HEK293 (cell line): ENCODE data around the gene C1QL4.

Experiments
- CTCF ChIA-PET: fragments of 350-600 bp; formaldehyde crosslinking; extraction: SDS; loops from one replicate; lab custom pipeline; 2021; ENCODE audit warnings: antibody characterized with exemption; lab: Yijun Ruan, JAX
- POLR2A ChIA-PET: fragments of 300-600 bp; formaldehyde crosslinking; extraction: SDS; loops from one replicate; lab custom pipeline; 2020; ENCODE audit warnings: antibody characterized with exemption, inconsistent platforms; lab: Yijun Ruan, JAX
- H3K27ac ChIP-seq: fragments of 200-500 bp; sonication (Bioruptor generic); 2 replicates; pipeline ENCODE4 v1.5.1; 2014; ENCODE audit warnings: low read depth, low read length, control low read depth, inconsistent platforms; ENCODE audit errors: extremely low read depth
- H3K36me3 ChIP-seq, 2 experiments: fragments of 200-500 bp in 1 of 2; sonication (Bioruptor generic) in 1 of 2; 1 replicate in 1 of 2; 2 replicates in 1 of 2; pipeline ENCODE4 v1.5.1; 2014 to 2017; ENCODE audit warnings: inconsistent platforms in 2 of 2, low read length in 2 of 2; ENCODE audit not compliant: control insufficient read depth in 2 of 2, insufficient read depth in 1 of 2
- H3K4me1 ChIP-seq: fragments of 200-500 bp; sonication (Bioruptor generic); 2 replicates; pipeline ENCODE4 v1.5.1; 2014; ENCODE audit warnings: mild to moderate bottlenecking, low read length, inconsistent platforms; ENCODE audit not compliant: control insufficient read depth, insufficient read depth
- H3K4me3 ChIP-seq: 2 replicates; pipeline ENCODE4 v1.5.1; 2011; ENCODE audit warnings: low read depth, mild to moderate bottlenecking, control low read depth, low read length, moderate library complexity
- H3K9me3 ChIP-seq: fragments of 200-500 bp; sonication (Bioruptor generic); 2 replicates; pipeline ENCODE4 v1.5.1; 2014; ENCODE audit warnings: low read depth, low read length, inconsistent platforms; ENCODE audit not compliant: control insufficient read depth, insufficient read depth
- IKZF3 ChIP-seq: fragments of 450-650 bp; IDR thresholded peaks from 2 replicates; pipeline ENCODE4 v1.5.0; 2018; ENCODE audit warnings: missing biosample characterization, mild to moderate bottlenecking, missing genetic modification characterization, moderate library complexity
- KLF1 ChIP-seq: fragments of 450-650 bp; formaldehyde crosslinking; IDR thresholded peaks from 2 replicates; pipeline ENCODE4 v1.5.1; 2016; ENCODE audit warnings: missing biosample characterization, missing genetic modification characterization
- OSR2 ChIP-seq: fragments of 450-650 bp; formaldehyde crosslinking; IDR thresholded peaks from 2 replicates; pipeline ENCODE4 v1.5.1; 2016; ENCODE audit warnings: missing biosample characterization, missing genetic modification characterization
- OVOL3 ChIP-seq: fragments of 450-650 bp; formaldehyde crosslinking; IDR thresholded peaks from 2 replicates; pipeline ENCODE4 v1.5.1; 2016; ENCODE audit warnings: missing biosample characterization, missing genetic modification characterization
- SCRT1 ChIP-seq: fragments of 450-650 bp; formaldehyde crosslinking; IDR thresholded peaks from 2 replicates; pipeline ENCODE4 v1.5.1; 2016; ENCODE audit warnings: missing biosample characterization, missing genetic modification characterization, borderline replicate concordance
- SCRT2 ChIP-seq: fragments of 450-650 bp; formaldehyde crosslinking; IDR thresholded peaks from 2 replicates; pipeline ENCODE4 v1.5.1; 2016; ENCODE audit warnings: missing biosample characterization, missing genetic modification characterization
- WT1 ChIP-seq: fragments of 450-650 bp; formaldehyde crosslinking; IDR thresholded peaks from 2 replicates; pipeline ENCODE4 v1.5.1; 2016; ENCODE audit warnings: missing biosample characterization, missing genetic modification characterization
- ZBTB8A ChIP-seq: fragments of 450-650 bp; formaldehyde crosslinking; IDR thresholded peaks from 2 replicates; pipeline ENCODE4 v1.5.1; 2016; ENCODE audit warnings: missing biosample characterization, missing genetic modification characterization
- ZFP41 ChIP-seq: fragments of 450-650 bp; formaldehyde crosslinking; IDR thresholded peaks from 2 replicates; pipeline ENCODE4 v1.5.1; 2016; ENCODE audit warnings: missing biosample characterization, missing genetic modification characterization, borderline replicate concordance
- ZNF10 ChIP-seq: fragments of 450-650 bp; formaldehyde crosslinking; IDR thresholded peaks from 2 replicates; pipeline ENCODE4 v1.5.1; 2017; ENCODE audit warnings: missing biosample characterization, missing genetic modification characterization
- ZNF133 ChIP-seq: fragments of 450-650 bp; formaldehyde crosslinking; IDR thresholded peaks from 2 replicates; pipeline ENCODE4 v1.5.1; 2016; ENCODE audit warnings: missing biosample characterization, missing genetic modification characterization
- ZNF184 ChIP-seq: fragments of 450-650 bp; IDR thresholded peaks from 2 replicates; pipeline ENCODE4 v1.5.1; 2018; ENCODE audit warnings: missing biosample characterization, mild to moderate bottlenecking, missing genetic modification characterization
- ZNF2 ChIP-seq: fragments of 450-650 bp; formaldehyde crosslinking; IDR thresholded peaks from 2 replicates; pipeline ENCODE4 v1.5.1; 2016; ENCODE audit warnings: missing biosample characterization, missing genetic modification characterization
- ZNF214 ChIP-seq: fragments of 450-650 bp; formaldehyde crosslinking; IDR thresholded peaks from 2 replicates; pipeline ENCODE4 v1.5.1; 2017; ENCODE audit warnings: missing biosample characterization, mild to moderate bottlenecking, missing genetic modification characterization, borderline replicate concordance
- ZNF302 ChIP-seq: fragments of 450-650 bp; formaldehyde crosslinking; IDR thresholded peaks from 2 replicates; pipeline ENCODE4 v1.5.1; 2016; ENCODE audit warnings: missing biosample characterization, missing genetic modification characterization, low read depth
- ZNF366 ChIP-seq: fragments of 450-650 bp; formaldehyde crosslinking; conservative IDR thresholded peaks from 2 replicates; pipeline ENCODE4 v1.5.1; 2016; ENCODE audit warnings: missing biosample characterization, missing genetic modification characterization
- ZNF423 ChIP-seq: fragments of 450-650 bp; formaldehyde crosslinking; IDR thresholded peaks from 2 replicates; pipeline ENCODE4 v1.5.1; 2016; ENCODE audit warnings: missing biosample characterization, missing genetic modification characterization
- ZNF596 ChIP-seq: fragments of 450-650 bp; IDR thresholded peaks from 2 replicates; pipeline ENCODE4 v1.5.0; 2018; ENCODE audit warnings: missing biosample characterization, mild to moderate bottlenecking, missing genetic modification characterization, moderate library complexity
- ZNF623 ChIP-seq: fragments of 450-650 bp; formaldehyde crosslinking; IDR thresholded peaks from 2 replicates; pipeline ENCODE4 v1.5.1; 2016; ENCODE audit warnings: missing biosample characterization, missing genetic modification characterization
- ZNF701 ChIP-seq: fragments of 450-650 bp; formaldehyde crosslinking; IDR thresholded peaks from 2 replicates; pipeline ENCODE4 v1.5.1; 2016; ENCODE audit warnings: missing biosample characterization, missing genetic modification characterization
- ZNF843 ChIP-seq: fragments of 450-650 bp; formaldehyde crosslinking; IDR thresholded peaks from 2 replicates; pipeline ENCODE4 v1.5.1; 2016; ENCODE audit warnings: missing biosample characterization, missing genetic modification characterization
- TF ChIP-seq, protein P1 (sequence below): fragments of 450-650 bp; formaldehyde crosslinking; IDR thresholded peaks from 2 replicates; pipeline ENCODE4 v1.5.1; 2017; ENCODE audit warnings: missing biosample characterization, missing genetic modification characterization
- TF ChIP-seq, protein P2 (sequence below): fragments of 450-650 bp; formaldehyde crosslinking; IDR thresholded peaks from 2 replicates; pipeline ENCODE4 v1.5.1; 2016; ENCODE audit warnings: missing biosample characterization, missing genetic modification characterization
- TF ChIP-seq, protein P3 (sequence below): sonication (generic); formaldehyde crosslinking; IDR thresholded peaks from 2 replicates; pipeline ENCODE4 v1.8.1; 2022; ENCODE audit warnings: mild to moderate bottlenecking, moderate library complexity, missing genetic modification reagents
- TF ChIP-seq, protein P4 (sequence below): fragments of 450-650 bp; formaldehyde crosslinking; IDR thresholded peaks from 2 replicates; pipeline ENCODE4 v1.5.1; 2016; ENCODE audit warnings: missing biosample characterization, missing genetic modification characterization, borderline replicate concordance
- TF ChIP-seq, protein P5 (sequence below): fragments of 450-650 bp; formaldehyde crosslinking; IDR thresholded peaks from 2 replicates; pipeline ENCODE4 v1.5.1; 2016; ENCODE audit warnings: missing biosample characterization, missing genetic modification characterization

Gene C1QL4

DNA sequence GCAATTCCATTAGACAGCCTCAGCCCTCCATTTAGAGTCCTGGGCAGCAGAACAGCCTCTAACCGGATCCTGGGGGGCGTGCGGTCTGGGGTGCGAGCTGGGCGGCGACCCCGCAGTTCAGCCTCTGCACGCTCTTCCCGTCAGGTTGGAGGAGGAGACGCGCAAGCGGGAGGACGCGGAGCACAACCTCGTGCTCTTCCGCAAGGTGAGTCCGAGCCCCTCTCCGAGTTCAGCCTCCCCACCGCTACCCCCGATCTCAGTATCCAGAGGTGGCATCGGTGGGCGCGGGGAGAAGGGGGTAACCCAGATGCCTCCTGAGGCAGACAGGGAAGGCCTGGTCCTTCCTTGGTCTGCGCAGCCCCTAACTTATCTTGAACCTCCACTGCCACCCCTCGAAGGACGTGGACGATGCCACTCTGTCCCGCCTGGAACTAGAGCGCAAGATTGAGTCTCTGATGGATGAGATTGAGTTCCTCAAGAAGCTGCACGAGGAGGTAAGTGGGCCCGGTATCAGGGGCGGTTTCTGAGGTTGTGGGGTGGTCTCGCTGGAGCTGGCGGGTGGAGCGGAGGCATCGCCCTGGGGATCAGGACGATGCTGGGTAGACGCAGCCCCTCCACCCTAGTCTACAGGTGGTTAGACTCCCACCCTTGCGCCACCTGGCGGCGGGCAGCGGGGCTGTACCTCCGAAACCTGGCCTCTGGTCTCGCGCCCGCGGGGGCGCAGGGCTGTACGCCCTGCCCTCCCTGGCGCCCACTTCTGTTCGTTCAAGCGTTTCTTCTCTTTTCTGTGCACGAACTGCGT, 40.8 kb downstream of the C1QL4 start (continued):
- TF ChIP-seq, protein P1, sequence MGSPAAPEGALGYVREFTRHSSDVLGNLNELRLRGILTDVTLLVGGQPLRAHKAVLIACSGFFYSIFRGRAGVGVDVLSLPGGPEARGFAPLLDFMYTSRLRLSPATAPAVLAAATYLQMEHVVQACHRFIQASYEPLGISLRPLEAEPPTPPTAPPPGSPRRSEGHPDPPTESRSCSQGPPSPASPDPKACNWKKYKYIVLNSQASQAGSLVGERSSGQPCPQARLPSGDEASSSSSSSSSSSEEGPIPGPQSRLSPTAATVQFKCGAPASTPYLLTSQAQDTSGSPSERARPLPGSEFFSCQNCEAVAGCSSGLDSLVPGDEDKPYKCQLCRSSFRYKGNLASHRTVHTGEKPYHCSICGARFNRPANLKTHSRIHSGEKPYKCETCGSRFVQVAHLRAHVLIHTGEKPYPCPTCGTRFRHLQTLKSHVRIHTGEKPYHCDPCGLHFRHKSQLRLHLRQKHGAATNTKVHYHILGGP (tag by site-specific recombination), result no peak
- peak; percentile 86 for TF ChIP-seq ZNF2 (tag by site-specific recombination)
- TF ChIP-seq ZNF184 (tag by site-specific recombination), result no peak
- peak; percentile 100 for TF ChIP-seq SCRT2
- TF ChIP-seq ZNF366 (tag by site-specific recombination), result peak; percentile 12; the same call in 1 of the 2 replicates
- TF ChIP-seq OVOL3 (tag by site-specific recombination), result no peak
- no peak for TF ChIP-seq ZNF623 (tag by site-specific recombination)
- no peak for TF ChIP-seq ZFP41 (tag by site-specific recombination)
- TF ChIP-seq ZNF10 (tag by site-specific recombination), result peak; percentile 85
- no peak for TF ChIP-seq ZNF423 (tag by site-specific recombination)
- peak; percentile 98 for TF ChIP-seq ZBTB8A (tag by site-specific recombination)
- TF ChIP-seq ZNF596 (tag by site-specific recombination), result no peak
- TF ChIP-seq, protein P2, sequence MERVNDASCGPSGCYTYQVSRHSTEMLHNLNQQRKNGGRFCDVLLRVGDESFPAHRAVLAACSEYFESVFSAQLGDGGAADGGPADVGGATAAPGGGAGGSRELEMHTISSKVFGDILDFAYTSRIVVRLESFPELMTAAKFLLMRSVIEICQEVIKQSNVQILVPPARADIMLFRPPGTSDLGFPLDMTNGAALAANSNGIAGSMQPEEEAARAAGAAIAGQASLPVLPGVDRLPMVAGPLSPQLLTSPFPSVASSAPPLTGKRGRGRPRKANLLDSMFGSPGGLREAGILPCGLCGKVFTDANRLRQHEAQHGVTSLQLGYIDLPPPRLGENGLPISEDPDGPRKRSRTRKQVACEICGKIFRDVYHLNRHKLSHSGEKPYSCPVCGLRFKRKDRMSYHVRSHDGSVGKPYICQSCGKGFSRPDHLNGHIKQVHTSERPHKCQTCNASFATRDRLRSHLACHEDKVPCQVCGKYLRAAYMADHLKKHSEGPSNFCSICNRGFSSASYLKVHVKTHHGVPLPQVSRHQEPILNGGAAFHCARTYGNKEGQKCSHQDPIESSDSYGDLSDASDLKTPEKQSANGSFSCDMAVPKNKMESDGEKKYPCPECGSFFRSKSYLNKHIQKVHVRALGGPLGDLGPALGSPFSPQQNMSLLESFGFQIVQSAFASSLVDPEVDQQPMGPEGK (tag by site-specific recombination), result peak; percentile 89
- TF ChIP-seq SCRT1 (tag by site-specific recombination), result peak; percentile 100
- peak; percentile 33; the same call in 1 of the 2 replicates for TF ChIP-seq WT1 (tag by site-specific recombination)
- TF ChIP-seq ZNF302, result peak; percentile 30; the same call in 1 of the 2 replicates
- peak; percentile 100 for TF ChIP-seq KLF1 (tag by site-specific recombination)
- 0 out of 2 replicates have a peak, but pooled peaks have one; percentile 9 for TF ChIP-seq ZNF843 (tag by site-specific recombination)

DNA sequence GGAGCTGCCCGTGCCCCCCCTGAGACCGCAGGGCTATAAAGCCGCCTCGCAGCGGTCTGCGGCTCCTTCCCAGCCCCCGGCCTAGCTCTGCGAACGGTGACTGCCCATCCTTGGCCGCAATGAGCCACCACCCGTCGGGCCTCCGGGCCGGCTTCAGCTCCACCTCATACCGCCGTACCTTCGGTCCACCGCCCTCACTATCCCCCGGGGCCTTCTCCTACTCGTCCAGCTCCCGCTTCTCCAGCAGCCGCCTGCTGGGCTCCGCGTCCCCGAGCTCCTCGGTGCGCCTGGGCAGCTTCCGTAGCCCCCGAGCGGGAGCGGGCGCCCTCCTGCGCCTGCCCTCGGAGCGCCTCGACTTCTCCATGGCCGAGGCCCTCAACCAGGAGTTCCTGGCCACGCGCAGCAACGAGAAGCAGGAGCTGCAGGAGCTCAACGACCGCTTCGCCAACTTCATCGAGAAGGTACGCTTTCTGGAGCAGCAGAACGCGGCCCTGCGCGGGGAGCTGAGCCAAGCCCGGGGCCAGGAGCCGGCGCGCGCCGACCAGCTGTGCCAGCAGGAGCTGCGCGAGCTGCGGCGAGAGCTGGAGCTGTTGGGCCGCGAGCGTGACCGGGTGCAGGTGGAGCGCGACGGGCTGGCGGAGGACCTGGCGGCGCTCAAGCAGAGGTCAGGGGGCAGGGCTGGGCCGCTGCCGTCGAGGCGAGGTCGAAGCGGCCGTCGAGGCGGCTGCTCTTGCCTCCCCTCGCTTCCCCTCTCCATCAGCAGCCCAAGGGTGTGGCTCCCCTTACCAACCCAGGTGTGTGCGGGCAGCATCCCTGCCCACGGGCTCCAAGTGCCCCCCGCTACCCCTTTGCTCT, 41.7 kb downstream of the C1QL4 start, which contains the start of gene PRPH:
PRPH (plus strand) TSS at position 66 of the 855 bp plus-strand sequence; CDS start at position 120, 54 bp downstream.
- ChIA-PET POLR2A (interaction anchor here (0.6 to 7.6 kb wide), 5 partner anchors 9 to 71 kb away, joined by 3 to 94 read pairs (median 6); partner anchors contain the start of genes SPATS2 and TROAP), CTCF (interaction anchor here (0.6 to 10.2 kb wide), 26 partner anchors 10 to 286 kb away, joined by 3 to 208 read pairs (median 6); partner anchors contain the start of genes C1QL4, DNAJC22, SPATS2 and TROAP)
- Histone ChIP-seq H3K4me3 (no peak within 1 kb of the TSS), H3K27ac (peak within 1 kb of the TSS; percentile 4; the same call in 1 of the 2 replicates), H3K36me3 (peaks cover 0 to 9% of the 10 kb centered on the region in 2 experiments; a peak in 1 of 3 replicates), H3K4me1 (peaks cover 8% of the 10 kb centered on the region), H3K9me3 (no peaks in the 10 kb centered on the region)
- TF ChIP-seq IKZF3 (tag by site-specific recombination) (no peak), ZNF2 (tag by site-specific recombination) (no peak), ZNF133 (tag by site-specific recombination) (no peak), ZNF214 (no peak), ZNF701 (tag by site-specific recombination) (no peak), OSR2 (tag by site-specific recombination) (peak; percentile 32)
- TF ChIP-seq, protein P3, sequence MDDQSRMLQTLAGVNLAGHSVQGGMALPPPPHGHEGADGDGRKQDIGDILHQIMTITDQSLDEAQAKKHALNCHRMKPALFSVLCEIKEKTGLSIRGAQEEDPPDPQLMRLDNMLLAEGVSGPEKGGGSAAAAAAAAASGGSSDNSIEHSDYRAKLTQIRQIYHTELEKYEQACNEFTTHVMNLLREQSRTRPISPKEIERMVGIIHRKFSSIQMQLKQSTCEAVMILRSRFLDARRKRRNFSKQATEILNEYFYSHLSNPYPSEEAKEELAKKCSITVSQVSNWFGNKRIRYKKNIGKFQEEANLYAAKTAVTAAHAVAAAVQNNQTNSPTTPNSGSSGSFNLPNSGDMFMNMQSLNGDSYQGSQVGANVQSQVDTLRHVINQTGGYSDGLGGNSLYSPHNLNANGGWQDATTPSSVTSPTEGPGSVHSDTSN, result no peak
- TF ChIP-seq, protein P4, sequence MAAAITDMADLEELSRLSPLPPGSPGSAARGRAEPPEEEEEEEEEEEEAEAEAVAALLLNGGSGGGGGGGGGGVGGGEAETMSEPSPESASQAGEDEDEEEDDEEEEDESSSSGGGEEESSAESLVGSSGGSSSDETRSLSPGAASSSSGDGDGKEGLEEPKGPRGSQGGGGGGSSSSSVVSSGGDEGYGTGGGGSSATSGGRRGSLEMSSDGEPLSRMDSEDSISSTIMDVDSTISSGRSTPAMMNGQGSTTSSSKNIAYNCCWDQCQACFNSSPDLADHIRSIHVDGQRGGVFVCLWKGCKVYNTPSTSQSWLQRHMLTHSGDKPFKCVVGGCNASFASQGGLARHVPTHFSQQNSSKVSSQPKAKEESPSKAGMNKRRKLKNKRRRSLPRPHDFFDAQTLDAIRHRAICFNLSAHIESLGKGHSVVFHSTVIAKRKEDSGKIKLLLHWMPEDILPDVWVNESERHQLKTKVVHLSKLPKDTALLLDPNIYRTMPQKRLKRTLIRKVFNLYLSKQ (tag by site-specific recombination), result no peak
- TF ChIP-seq, protein P5, sequence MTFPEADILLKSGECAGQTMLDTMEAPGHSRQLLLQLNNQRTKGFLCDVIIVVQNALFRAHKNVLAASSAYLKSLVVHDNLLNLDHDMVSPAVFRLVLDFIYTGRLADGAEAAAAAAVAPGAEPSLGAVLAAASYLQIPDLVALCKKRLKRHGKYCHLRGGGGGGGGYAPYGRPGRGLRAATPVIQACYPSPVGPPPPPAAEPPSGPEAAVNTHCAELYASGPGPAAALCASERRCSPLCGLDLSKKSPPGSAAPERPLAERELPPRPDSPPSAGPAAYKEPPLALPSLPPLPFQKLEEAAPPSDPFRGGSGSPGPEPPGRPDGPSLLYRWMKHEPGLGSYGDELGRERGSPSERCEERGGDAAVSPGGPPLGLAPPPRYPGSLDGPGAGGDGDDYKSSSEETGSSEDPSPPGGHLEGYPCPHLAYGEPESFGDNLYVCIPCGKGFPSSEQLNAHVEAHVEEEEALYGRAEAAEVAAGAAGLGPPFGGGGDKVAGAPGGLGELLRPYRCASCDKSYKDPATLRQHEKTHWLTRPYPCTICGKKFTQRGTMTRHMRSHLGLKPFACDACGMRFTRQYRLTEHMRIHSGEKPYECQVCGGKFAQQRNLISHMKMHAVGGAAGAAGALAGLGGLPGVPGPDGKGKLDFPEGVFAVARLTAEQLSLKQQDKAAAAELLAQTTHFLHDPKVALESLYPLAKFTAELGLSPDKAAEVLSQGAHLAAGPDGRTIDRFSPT (tag by site-specific recombination), result 0 out of 2 replicates have a peak, but pooled peaks have one; percentile 2
